GM21786 (cell line): ENCODE measurements around the gene ZNF646.
"Not testable (repeated sequence)": the region's sequence is repeated elsewhere in the genome, so short reads cannot be mapped to it uniquely, and the experiment has no call there.

Source experiments
- ATAC-seq: cut with Tn5 transposase; IDR thresholded peaks from one replicate; pipeline ENCODE4 v1.9.1; 2021; ENCODE audit not compliant: unreplicated experiment

Gene ZNF646

GRCh38 chr16:31083081-31083480 is 8.9 kb downstream of the ZNF646 start:
- no peak for ATAC-seq

DNA sequence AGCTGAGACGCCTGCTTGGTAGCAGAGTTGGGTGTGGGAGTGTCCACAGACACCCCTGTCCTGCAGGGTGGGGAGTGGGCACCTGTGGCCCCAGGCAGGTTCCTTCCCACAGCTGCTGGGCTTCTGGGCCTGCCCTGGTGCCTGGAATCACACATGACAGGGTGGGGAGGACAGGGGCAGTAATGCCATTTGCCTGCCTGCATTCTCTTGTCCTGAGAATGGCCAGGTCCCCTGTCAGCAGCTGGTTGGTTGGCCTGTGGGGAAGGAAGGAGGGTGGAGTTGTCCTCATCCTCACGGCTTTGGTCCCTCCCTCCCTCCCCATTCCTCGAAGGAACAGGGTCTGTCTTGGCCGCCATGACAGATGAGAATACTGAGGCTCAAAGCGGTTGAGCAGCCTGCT is 9.3 kb downstream of the ZNF646 start:
- no peak for ATAC-seq

DNA sequence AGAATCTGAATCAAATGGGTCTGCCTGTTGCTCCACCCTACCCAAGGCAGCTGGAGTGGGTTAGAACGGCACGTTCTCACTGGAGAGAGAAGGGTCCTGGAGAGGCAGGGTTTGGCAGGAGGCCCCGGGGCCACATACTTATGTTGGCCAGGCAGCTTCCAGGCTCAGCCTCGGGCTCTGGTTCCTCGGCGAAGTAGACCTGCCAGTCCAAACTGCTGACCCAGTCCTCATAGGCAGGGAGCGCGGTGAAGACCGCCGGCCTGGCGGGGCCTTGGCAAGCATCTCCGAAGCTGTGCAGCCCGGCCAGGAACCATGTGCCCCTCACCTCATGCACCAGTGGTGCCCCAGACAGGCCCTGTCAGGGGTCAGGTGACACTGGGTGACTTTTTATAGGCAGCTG is 9.8 kb downstream of the ZNF646 start:
- no peak for ATAC-seq

- ATAC-seq: no peak
Observed at GRCh38 chr16:31084584-31085302, 10.5 kb downstream of the ZNF646 start.

- ATAC-seq: no peak
Observed at GRCh38 chr16:31085411-31085810, 11.2 kb downstream of the ZNF646 start.

DNA sequence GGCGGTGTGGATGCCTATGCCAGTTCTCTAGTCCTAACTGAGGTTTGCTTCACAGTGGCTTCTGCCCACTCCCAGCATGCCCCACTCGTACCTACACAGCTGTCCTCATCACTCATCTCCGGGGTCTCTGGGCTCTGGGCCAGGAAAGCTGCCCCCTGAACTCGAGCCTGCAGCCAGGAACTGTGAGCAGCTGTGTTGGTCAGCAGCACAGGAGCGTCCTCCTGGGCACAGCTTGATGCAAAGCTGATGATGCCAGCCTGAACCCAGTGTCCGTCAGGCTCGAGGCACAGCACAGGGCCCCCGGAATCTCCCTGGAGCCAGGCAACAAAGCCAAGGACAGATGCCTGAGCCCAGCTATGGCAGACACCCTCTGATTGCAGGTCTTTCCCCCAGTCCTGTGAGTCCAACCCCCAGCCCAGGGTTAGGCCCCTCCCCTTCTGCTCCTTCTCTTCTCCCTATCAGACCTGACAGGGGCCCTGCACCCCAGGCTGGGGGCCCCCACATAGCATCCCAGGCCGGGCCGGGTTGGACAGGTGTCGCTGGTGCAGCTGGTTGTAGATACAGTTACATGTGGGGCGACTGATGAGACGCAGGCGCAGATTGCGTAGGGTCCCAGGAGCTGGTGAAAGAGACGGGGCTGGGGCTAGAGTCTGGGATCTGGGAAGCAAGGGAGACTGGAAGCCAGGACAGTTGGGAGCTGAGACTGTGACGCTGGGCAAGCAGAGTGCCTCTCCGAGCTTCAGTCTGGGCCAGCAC is 11.8 kb downstream of the ZNF646 start:
- no peak for ATAC-seq

- no peak for ATAC-seq
Observed at GRCh38 chr16:31086629-31086906, 12.3 kb downstream of the ZNF646 start.

- ATAC-seq: no peak
Observed at GRCh38 chr16:31087481-31087880, 13.3 kb downstream of the ZNF646 start.

DNA sequence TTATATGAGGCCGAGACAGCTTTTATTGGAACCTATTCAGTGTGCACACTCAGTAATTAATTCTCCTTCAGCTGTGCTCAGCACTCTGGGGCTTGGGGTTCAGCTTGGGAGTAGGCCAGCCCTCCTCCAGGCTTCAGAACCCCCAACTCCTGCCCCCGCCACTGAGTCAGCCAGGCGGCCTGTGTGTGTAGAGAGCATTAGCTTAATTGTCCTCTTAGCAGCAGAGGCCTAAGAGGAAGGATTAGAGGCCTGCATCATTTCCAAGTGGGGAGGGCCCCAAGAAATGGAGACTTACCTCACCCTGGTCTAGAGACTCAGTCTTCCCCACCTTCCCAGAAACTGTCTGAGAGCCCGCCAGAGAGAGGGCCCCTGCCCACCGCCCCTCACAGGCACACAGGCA is 13.7 kb downstream of the ZNF646 start:
- ATAC-seq: no peak

- no peak for ATAC-seq
Observed at GRCh38 chr16:31088459-31089183, 14.4 kb downstream of the ZNF646 start, which contains the start of gene PRSS53. Gene PRSS53, minus strand, starts transcription at chr16:31088943. Its CDS starts 134 bp downstream, at chr16:31088809.

DNA sequence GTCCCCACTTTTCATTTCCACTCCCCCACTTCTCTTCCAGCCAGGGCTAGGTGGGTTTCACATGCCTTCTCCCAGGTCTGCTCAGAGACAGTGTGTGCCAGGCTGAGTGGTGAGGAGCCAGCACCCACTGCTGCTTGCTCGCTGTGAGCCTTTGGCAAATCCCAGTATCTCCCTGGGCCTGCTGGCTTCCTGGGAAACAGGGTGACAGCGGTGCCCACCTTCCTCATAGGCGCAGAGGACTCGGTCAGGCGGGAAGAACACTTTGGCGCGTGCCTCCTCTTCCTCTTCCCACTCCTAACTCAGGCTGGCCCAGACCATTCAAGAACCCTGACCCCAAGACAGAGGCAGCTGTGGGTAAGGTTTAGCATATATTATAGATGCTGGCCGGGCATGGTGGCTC is 15.0 kb downstream of the ZNF646 start:
- no peak for ATAC-seq

GRCh38 chr16:31090540-31090939 is 16.3 kb downstream of the ZNF646 start:
- no peak for ATAC-seq

DNA sequence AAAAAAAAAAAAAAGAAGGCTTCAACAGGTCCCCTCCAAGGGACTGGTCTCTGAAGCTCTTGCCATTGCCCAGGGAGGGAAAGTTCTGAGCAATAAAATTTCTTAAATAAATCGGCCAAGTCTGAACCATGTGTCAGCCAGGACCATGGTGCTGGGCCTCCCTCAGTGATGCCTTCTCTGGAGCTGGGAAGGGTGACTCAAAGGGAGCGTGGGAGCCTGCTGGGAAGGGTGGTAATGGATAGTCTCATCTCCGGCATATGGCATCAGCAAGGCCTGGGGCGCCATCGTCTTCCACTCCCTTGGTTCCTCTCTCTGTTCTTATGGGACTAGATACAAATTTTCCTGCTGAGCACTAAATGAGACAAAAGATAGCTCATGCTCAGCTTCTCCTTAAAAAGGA is 18.1 kb downstream of the ZNF646 start:
- ATAC-seq: no peak

GRCh38 chr16:31093132-31093703 is 19.0 kb downstream of the ZNF646 start:
- ATAC-seq: no peak

DNA sequence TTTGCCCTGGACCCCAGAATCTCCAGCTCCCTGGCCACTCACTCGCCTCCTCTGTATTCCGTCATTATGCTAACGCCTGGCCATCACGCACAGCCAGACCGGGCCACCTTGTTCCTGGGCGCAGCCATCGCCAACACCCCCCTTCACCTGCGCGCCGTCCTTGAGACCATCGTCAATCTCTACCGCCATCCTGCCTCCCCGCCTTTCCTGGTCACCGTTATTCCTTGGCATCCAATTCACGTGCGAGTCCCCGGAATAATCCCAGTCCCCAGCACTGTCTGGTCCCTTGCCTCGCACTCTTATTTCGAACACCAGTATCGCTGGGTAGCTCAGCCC is 19.8 kb downstream of the ZNF646 start:
- no peak for ATAC-seq

GRCh38 chr16:31094424-31095120 is 20.4 kb downstream of the ZNF646 start, which contains the start of gene VKORC1:
Gene VKORC1, minus strand, starts transcription at chr16:31094797. Its CDS starts 68 bp downstream, at chr16:31094729.
- peak; percentile 85 for ATAC-seq

GRCh38 chr16:31099860-31100638 is 25.8 kb downstream of the ZNF646 start:
- ATAC-seq: no peak

- ATAC-seq: not testable (repeated sequence)
Observed at GRCh38 chr16:31100876-31101641, 26.8 kb downstream of the ZNF646 start.

DNA sequence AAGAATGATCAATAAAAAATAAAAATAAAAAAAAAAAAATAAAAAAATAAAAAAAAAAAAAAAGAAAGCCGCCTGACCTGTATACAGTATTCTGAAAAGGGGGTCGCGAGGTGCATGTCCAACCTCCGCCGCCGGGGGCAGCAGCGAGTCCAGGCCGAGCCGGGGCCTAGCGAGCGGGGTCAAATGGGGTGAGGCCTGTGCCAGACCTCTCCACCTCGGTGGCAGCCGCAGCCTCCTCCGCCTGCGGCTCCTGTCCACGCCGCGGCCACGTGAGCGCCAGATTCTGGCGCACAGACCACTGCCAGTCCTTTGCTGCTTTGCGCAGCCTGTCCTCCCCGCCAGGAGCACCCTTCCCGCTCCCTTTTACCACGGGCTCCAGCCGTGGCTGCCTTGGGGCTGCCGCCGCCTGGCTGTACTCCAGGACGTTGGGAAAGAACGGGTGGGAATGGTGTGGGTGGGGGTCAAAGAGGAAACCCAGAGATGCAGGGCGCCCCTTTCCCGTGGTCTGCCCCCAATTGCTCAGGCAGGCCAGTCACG is 31.5 kb downstream of the ZNF646 start:
- no peak for ATAC-seq
